Breast epithelium (tissue), 3 donors: ENCODE data around the gene ENAH.

Source experiments
- CTCF ChIP-seq, 3 donors: fragments of 450-650 bp; IDR thresholded peaks; one replicate each; pipeline ENCODE4 v1.5.1; 2016 to 2017; ENCODE audit warnings: antibody characterized with exemption in 3 of 3, mild to moderate bottlenecking in 3 of 3, moderate library complexity in 3 of 3
- POLR2A ChIP-seq: fragments of 450-650 bp; IDR thresholded peaks from one replicate; pipeline ENCODE4 v1.6.1; 2016; ENCODE audit warnings: antibody characterized with exemption, mild to moderate bottlenecking, moderate library complexity
- POLR2AphosphoS5 ChIP-seq, 3 donors: sonication (generic); formaldehyde crosslinking; IDR thresholded peaks; one replicate each; pipeline ENCODE4 v1.6.1; 2017; ENCODE audit warnings: antibody characterized with exemption in 3 of 3

GRCh38 chr1:225691377-225691776 lies 38.5 kb upstream of the ENAH start:
- no peak for TF ChIP-seq POLR2A
- TF ChIP-seq CTCF (IDR thresholded peaks at IDR 0.05) = no peak
- no peak for TF ChIP-seq POLR2AphosphoS5 (IDR thresholded peaks at IDR 0.05)
